Measurements from ENCODE around the gene MEGF9.
"Not testable (repeated sequence)": the region's sequence is repeated elsewhere in the genome, so short reads cannot be mapped to it uniquely, and the experiment has no call there.

Gene MEGF9

DNA sequence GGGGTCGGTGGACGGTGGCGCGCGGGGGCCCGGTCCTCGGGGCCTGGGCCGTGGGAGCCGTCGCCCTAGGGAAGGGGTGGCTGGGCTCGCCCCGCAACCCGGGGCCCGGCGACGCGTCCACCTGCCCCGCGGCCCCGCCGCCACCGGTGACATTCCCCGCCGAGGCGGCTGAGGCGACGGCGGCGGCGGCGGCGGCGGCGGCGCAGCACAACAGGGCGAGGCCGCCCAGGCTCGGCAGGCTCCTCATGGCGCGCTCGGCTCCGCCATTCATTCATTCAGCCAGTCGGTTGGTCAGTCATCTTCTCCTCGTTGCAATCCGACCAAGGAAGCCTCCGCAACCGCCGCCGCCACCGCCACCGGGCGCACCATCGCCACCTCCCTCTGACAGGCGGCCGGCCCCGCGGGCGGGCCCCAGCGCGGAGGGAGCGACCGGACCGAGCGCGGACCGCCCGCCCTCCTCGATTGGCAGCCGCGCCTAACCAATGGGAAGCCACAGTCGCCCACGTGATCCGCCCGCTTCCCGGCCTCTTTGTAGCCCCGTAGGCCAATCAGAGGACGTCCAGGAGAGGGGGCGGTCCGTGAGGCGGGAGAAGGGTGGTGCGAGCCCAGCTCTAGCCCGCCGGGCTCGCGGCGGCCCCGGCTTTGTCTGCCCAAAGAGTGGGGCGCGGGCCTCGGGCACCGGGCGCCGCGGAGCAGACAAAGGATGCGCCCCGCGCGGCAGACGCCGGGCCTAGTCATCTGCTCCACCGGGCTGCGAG is at the start of gene MEGF9:
MEGF9 (minus strand) TSS at position 383 of the 758 bp plus-strand sequence; CDS start at position 271, 112 bp downstream.
- in situ Hi-C loops (cut with MboI; ENCODE audit: low pct_unique_long_range_greater_than_20kb, low sequenced_read_pairs): no loop called here
- DNase-seq: peak; percentile 97

DNA sequence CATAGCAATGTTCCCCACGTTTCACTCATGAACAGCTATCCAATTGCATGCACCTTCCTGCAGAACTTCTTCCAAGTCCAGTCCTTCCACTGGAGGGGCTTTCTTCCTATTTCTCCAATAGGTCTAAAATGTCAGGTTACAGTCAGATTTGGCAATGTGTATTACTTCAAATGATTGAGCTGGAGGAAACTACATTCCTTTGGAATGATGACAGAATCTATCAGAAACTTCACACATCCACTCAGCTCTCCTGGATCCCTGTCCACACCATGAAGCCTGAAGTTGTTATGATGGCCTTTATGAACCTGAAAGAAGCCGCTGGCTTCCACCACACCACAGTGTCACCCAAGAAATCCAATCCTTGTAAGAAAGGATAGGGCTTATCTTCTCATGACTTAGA is 46.7 kb upstream of the MEGF9 start:
- in situ Hi-C loops (cut with MboI; ENCODE audit: low pct_unique_long_range_greater_than_20kb, low sequenced_read_pairs): no loop called here

DNA sequence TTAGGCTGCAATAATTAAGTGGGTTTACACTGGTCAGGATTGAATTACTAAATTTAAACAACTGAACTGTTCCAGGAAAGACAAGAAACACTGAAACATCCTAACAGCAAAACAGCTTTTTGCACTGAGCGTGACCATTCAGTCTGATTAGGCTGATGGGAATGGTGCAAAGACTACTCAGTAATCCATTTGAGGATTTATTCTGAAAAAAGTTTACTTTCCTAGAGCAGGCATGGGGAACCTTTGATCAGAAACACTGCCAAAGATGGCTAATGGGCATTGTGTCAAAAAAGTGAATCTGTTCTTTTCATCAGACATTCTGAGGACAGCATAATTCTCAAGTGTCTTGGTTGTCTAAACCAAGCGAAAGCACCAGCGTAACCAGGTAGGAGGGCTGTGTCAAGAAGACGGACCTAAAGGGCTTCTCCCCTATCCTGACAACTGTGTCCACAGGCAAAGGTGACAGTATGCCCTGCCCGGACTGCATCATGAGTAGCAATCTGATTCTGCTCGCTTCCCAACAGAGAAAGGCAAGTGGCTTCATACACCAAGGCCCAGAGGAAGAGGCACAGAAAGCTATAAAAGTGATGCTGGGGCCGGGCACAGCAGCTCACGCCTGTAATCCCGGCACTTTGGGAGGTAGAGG is 45.6 kb upstream of the MEGF9 start:
- in situ Hi-C loops (cut with MboI; ENCODE audit: low pct_unique_long_range_greater_than_20kb, low sequenced_read_pairs): no loop called here
- DNase-seq: no peak

More for the DNA sequence above, 46.7 kb upstream of the MEGF9 start:
- DNase-seq: no peak

DNA sequence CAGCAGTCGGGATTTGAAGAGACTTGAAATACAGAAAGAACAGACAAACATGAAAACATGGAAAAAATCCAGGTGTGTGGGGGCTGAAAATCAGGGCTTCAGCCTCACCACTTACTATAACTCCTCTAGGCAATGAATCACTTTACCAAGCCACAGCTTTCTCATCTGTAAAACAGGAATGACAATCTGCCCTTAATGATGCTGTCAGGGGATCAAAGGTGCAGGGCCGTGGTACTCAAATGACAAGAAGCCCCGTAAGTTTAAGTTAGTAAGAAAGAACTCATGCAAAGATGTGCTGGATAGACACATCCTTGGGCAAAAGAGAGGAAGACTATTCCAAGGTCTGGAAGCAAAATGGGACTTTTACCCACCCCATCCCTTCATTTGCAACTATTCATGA is 44.3 kb upstream of the MEGF9 start:
- in situ Hi-C loops (cut with MboI; ENCODE audit: low pct_unique_long_range_greater_than_20kb, low sequenced_read_pairs): no loop called here
- no peak for DNase-seq

DNA sequence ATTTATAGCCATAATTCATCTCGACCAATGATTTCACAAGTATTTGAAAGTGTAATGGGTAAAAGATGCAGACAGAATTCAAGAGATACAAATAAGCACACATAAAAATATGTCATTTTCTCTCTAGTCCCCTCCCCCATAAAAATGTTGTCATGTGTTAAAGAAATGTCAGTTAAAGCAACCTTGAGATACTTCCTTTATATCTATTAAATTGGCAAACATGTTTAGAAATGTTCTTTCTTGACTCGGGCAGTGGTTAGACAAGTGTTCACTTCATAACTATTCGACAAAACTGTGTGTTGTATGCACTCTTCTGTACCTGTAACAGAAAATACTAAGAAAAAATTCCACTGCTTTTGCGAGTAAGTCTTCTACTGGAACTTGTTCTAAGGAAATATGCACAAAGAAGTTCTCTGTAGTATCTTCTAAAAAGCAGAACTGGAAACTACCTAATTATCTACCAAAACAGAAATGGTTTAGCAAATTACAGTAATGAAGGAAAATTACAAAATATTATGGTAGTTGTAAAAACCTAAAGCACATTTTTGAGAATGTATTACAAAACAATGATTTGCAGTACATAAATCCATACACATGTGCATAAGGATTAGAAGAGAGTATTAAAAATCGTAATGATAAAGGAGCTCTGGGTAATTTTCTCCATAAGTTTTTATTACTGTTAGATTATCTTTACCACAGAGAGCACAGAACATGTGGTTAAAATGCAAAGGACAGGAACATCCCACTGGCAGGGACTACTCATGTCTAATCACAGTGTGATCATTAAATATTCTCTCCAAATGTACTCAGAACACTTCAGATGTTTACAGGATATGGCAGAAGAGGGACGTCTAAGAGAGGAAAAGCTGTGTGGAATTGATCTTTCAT is 43.0 kb upstream of the MEGF9 start:
- in situ Hi-C loops (cut with MboI; ENCODE audit: low pct_unique_long_range_greater_than_20kb, low sequenced_read_pairs): no loop called here
- DNase-seq: peak; percentile 52

DNA sequence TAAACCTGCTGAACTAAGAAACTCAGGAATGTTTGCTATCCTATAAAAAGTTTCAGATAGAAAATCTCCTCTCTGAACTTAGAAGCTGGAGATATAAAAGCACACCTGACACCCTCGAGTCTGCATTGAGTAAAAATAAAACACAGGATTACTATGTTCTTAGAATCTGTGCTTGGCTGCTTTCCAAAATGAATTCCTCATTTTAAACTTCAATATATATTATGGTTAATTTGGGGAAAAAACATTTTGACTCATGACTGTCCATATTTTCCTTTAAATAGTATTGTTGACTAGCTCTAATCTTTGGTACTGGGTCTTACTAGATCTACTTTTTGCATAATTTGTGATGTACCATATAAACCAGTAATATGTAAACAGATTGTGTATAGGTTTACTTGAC is 42.3 kb upstream of the MEGF9 start:
- no peak for DNase-seq
- in situ Hi-C loops (cut with MboI; ENCODE audit: low pct_unique_long_range_greater_than_20kb, low sequenced_read_pairs): no loop called here

DNA sequence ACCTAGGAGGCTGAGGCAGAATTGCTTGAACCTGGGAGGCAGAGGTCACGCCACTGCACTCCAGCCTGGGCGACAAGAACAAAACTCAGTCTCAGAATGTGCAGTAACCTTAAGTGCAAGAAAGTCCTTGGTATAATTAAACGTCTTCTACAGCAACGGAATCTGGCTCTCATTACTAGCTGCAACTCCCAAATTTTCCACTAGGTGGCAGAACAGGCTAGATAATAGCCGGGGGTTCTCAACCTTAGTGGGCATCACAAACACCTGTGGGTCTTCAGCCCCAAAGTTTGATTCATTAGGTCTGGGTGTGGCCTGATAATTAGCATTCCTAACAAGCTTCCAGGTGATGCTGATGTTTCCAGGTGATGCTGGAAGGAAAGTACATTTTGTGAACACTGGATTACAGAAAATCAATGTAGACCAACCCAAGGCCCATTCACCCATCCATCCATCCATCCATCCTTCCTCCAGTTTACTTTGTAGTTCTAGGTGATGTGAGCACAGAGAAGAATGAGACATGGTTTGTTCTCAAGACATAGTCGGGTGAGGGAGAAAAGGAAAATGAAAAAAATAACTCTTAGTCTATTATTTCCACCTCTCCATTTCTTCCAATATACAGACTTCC is 41.7 kb upstream of the MEGF9 start:
- in situ Hi-C loops (cut with MboI; ENCODE audit: low pct_unique_long_range_greater_than_20kb, low sequenced_read_pairs): no loop called here

DNA sequence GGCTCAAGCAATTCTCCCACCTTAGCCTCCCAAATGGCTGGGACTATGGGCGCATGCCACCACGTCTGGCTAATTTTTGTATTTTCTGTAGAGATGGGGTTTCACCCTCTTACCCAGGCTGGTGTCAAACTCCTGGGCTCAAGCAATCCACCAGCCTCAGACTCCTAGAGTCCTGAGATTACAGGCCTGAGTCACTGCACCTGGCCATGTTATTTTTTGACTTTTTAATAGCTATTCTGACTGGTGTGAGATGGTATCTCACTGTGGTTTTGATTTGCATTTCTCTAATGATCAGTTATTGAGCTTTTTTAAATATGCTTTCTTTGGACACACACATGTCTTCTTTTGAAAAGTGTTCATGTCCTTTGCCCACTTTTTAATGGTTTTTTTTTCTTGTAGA is 40.8 kb upstream of the MEGF9 start:
- in situ Hi-C loops (cut with MboI; ENCODE audit: low pct_unique_long_range_greater_than_20kb, low sequenced_read_pairs): no loop called here
- DNase-seq: no peak

More for the DNA sequence above, 41.7 kb upstream of the MEGF9 start:
- peak; percentile 73 for DNase-seq

DNA sequence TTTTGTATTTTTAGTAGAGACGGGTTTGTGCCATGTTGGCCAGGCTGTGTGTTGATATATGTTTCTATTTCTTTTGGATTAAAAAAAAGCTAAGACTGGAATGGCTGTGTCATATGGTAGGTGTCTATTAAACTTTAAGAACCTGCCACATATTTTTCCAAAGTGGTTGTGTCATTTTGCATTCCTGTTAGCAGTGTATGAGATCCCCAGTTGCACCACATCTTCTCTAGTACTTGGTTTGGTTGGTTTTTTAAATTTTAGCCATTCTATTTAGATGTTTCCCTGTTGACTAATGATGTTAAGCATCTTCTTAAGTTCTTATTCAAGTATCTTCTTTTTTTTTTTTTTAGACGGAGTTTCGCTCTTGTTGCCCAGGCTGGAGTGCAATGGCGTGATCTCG is 36.2 kb upstream of the MEGF9 start:
- in situ Hi-C loops (cut with MboI; ENCODE audit: low pct_unique_long_range_greater_than_20kb, low sequenced_read_pairs): no loop called here
- DNase-seq: no peak

DNA sequence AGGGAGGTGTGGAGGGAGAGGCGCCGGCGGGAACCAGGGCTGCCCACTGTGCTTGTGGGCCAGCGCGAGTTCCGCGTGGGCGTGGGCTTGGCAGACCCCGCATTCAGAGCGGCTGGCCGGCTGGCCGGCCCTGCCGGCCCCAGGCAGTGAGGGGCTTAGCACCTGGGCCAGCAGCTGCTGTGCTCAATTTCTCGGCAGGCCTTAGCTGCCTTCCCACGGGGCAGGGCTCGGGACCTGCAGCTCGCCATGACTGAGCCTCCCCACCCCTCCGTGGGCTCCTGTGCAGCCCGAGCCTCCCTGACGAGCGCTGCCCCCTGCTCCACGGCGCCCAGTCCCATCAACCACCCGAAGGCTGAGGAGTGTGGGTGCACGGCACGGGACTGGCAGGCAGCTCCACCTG is 32.1 kb upstream of the MEGF9 start:
- in situ Hi-C loops (cut with MboI; ENCODE audit: low pct_unique_long_range_greater_than_20kb, low sequenced_read_pairs): not testable (repeated sequence)

DNA sequence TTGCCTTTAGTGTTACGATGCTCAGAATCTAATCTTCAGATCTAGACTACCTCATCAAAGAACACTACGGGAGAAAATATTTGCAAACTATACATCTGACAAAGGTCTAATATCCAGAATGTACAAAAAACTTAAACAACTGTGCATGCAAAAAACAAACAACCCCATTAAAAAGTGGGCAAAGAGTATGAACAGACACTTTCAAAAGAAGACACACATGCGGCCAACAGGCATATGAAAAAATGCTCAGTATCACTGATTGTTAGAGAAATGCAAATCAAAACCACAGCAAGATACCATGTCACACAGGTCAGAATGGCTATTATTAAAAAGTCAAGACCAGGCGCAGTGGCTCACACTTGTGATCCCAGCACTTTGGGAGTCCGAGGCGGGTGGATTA is 31.0 kb upstream of the MEGF9 start:
- no peak for DNase-seq
- in situ Hi-C loops (cut with MboI; ENCODE audit: low pct_unique_long_range_greater_than_20kb, low sequenced_read_pairs): no loop called here

More for the DNA sequence above, 32.1 kb upstream of the MEGF9 start:
- DNase-seq: not testable (repeated sequence)

DNA sequence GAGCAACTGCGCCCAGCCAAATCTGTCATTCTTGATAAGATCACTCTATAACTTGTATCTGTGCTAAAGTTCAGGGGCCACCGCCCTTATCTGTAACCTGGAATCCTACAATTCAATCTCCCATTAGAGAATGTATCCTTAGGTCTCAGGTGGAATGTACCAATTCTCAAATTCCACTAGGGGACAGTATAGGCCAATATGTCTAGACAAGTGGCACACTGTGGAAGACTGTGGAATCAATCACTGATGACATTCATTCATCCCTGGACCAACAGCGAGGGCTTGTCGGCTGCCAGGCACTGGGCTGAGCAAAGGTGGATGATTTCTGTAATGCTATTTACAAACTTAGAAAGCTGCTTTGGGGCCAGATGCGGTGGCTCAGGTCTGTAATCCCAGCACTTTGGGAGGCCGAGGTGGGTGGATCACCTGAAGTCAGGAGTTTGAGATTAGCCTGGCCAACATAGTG is 28.7 kb upstream of the MEGF9 start:
- peak; percentile 53 for DNase-seq
- in situ Hi-C loops (cut with MboI; ENCODE audit: low pct_unique_long_range_greater_than_20kb, low sequenced_read_pairs): no loop called here

DNA sequence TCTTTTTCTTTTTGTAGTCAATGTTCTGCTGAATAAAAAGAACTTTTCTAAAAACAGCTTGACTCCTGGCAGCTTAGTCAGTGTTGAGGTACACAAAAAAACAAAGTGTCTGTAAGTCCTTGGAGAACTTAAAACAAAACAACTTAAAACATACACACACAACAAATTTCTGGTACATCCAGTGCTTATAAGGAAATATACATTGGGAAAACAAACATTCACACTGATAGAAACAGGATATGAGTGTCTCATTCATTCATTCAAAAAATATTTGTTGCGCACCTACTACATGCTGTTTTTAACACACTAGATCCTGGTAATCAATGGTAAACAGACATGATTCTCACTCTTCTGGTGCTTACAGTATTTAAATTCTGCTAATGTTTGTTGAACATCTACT is 27.4 kb upstream of the MEGF9 start:
- DNase-seq: no peak
- in situ Hi-C loops (cut with MboI; ENCODE audit: low pct_unique_long_range_greater_than_20kb, low sequenced_read_pairs): no loop called here

DNA sequence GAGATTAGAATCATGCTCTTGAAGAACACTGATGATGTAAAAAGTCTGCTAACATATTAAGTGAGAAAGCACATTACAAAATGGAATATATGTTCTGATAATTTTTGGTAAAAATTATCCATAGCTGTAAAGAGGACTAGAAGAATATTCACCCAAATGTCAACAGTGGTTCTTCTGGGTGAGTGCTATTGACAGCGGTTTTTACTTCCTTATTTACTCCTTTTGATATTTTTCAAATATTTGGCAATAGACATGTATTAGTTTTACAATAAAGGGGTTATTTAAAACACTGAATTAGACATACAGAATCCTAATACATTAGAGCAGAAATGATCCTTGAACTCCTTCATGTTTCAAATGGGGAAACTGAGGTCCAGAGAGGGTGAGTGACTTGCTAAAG is 26.9 kb upstream of the MEGF9 start:
- DNase-seq: no peak
- in situ Hi-C loops (cut with MboI; ENCODE audit: low pct_unique_long_range_greater_than_20kb, low sequenced_read_pairs): no loop called here

DNA sequence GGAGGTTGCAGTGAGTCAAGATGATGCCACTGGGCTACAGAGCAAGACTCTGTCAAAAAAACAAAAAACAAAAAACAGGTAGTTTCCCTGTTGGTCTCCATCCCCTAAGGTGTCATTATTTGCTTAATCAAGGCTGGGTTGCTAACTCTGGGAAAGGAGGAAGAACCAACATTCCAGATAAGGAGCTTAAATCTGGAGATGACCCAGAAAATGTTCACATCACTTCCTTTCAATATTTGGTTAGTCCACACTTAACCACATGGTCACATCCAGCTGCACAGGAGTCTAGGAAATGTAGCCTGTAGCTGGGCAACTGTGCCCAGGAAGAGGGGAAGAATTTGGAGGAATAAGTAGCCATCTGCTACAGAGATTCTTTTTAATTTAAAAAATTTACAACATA is 25.9 kb upstream of the MEGF9 start:
- no peak for DNase-seq
- in situ Hi-C loops (cut with MboI; ENCODE audit: low pct_unique_long_range_greater_than_20kb, low sequenced_read_pairs): no loop called here

DNA sequence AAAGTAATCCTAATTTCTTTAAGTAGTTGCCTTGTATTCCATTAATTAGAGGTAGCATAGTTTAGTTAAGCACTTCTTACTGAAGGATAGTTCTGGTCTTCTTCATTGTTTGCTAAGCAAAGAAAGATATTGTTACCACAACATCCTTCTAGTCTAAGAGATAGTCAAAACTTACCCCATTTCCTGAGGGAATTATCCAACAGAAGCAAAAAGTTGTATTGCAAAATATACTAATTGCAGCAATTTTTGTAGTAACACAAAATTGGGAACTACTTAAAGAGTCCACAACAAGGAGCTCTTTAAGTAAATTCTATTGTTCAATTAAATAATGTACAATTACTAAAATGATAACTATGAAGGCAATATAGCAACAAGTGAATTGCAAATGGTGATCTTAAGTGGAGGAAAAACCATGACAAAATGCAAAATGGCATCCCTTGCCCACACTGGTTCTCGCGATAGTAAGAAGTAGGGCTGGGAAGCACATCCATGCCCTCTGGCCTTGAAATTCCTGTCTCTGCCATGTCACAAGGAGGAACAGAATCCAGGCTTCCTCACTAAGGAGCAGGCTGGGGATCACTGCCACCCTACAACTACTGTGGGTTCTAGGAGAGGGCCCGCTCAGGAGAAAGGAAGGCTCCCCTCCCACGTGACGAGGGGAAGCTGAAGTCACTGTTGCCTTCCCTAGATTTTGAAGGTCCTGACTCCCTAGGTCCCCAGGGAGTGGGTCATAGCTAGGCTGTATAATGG is 23.3 kb upstream of the MEGF9 start:
- no peak for DNase-seq
- in situ Hi-C loops (cut with MboI; ENCODE audit: low pct_unique_long_range_greater_than_20kb, low sequenced_read_pairs): no loop called here

DNA sequence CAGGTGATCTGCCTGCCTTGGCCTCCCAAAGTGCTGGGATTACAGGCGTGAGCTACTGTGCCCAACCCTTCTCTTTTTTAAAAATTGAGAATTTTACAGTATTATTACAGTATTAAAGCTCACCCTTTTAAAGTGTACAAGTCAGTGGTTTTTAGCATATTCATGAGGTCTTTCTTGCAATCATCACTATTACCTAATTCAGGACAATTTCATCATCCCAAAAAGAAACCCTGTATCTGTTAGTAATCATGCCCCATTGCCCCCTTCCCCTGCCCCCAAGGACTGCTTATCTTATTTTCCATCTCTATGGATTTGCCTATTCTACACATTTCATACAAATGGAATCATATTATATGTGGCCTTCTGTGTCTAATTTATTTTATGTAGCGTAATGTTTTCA is 22.6 kb upstream of the MEGF9 start:
- in situ Hi-C loops (cut with MboI; ENCODE audit: low pct_unique_long_range_greater_than_20kb, low sequenced_read_pairs): no loop called here
- no peak for DNase-seq

DNA sequence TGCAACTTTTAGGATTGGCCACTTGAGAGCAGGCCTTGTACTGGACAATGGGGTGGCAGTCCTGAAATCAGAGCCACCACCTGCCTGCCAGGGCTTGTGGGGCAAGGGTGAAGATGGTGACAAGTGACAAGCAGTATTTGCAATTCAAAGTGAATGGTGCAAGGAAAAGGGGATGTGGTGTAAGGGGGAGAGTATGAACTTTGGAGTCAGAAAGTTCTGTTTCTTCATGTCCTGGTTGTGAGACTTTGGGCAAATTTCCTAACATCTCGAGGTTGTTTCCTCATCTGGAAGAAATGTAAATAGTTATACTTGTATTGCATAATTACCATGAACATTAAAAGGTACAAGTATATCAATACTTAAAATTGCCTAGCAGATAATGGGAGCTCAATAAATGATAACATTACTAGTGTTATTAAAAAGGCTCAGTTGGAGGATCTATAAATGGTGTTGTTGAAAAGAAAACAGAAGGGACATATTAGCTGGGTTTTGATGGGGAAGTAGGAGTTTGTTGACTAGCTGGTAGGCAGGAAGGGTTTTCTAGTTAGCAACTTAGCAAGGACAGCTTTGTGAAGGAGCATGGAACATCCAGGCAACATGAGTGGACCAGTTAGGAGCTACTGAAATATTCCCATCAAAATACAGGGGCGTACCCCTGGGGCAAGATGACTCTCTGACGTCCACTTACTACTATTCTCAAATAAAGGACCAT is 21.3 kb upstream of the MEGF9 start:
- in situ Hi-C loops (cut with MboI; ENCODE audit: low pct_unique_long_range_greater_than_20kb, low sequenced_read_pairs): no loop called here
- peak; percentile 71 for DNase-seq

Measured in KBM-7 (cell line).